NAMALWA (cell line): ENCODE data around the gene VAMP7.
A peak's percentile ranks its signal among the peaks of the same experiment; 100 is the strongest.
"Not testable (repeated sequence)": the region's sequence is repeated elsewhere in the genome, so short reads cannot be mapped to it uniquely, and the experiment has no call there.

Experiments
- DNase-seq: peaks from one replicate; pipeline ENCODE4 v3.0.0-alpha.2; 2015; ENCODE audit warnings: low spot score

Gene VAMP7

GRCh38 chrX:155881158-155881993, at the start of gene VAMP7:
Gene VAMP7 (plus strand): TSS chrX:155881345. CDS start chrX:155889467, 8,122 bp downstream.
- peak; percentile 89 for DNase-seq

- no peak for DNase-seq
Observed at GRCh38 chrX:155841232-155841631, 39.9 kb upstream of the VAMP7 start.

- not testable (repeated sequence) for DNase-seq
Observed at GRCh38 chrX:155851786-155852185, 29.4 kb upstream of the VAMP7 start.

- DNase-seq, result peak; percentile 5
Observed at GRCh38 chrX:155857561-155857960, 23.6 kb upstream of the VAMP7 start.

- peak; percentile 27 for DNase-seq
Observed at GRCh38 chrX:155864655-155865054, 16.5 kb upstream of the VAMP7 start.

- no peak for DNase-seq
Observed at GRCh38 chrX:155865193-155865592, 16.0 kb upstream of the VAMP7 start.

GRCh38 chrX:155867821-155868220, 13.3 kb upstream of the VAMP7 start:
- DNase-seq, result no peak

GRCh38 chrX:155870958-155871357, 10.2 kb upstream of the VAMP7 start:
- DNase-seq, result no peak

- no peak for DNase-seq
Observed at GRCh38 chrX:155871934-155872333, 9.2 kb upstream of the VAMP7 start.

- no peak for DNase-seq
Observed at GRCh38 chrX:155873188-155873587, 8.0 kb upstream of the VAMP7 start.

- no peak for DNase-seq
Observed at GRCh38 chrX:155874571-155875244, 6.4 kb upstream of the VAMP7 start.

GRCh38 chrX:155876704-155877103, 4.4 kb upstream of the VAMP7 start:
- peak; percentile 26 for DNase-seq

- DNase-seq, result no peak
Observed at GRCh38 chrX:155877288-155877687, 3.9 kb upstream of the VAMP7 start.

GRCh38 chrX:155880586-155881157, 473 bp upstream of the VAMP7 start:
- peak; percentile 4 for DNase-seq

- DNase-seq, result no peak
Observed at GRCh38 chrX:155886409-155886808, 5.3 kb downstream of the VAMP7 start.

GRCh38 chrX:155888139-155888538, 7.0 kb downstream of the VAMP7 start:
- DNase-seq, result no peak

GRCh38 chrX:155889328-155889727, 8.2 kb downstream of the VAMP7 start:
- DNase-seq, result no peak

GRCh38 chrX:155891446-155892210, 10.5 kb downstream of the VAMP7 start:
- DNase-seq, result no peak

- peak; percentile 2 for DNase-seq
Observed at GRCh38 chrX:155893521-155893920, 12.4 kb downstream of the VAMP7 start.

GRCh38 chrX:155896512-155896911, 15.4 kb downstream of the VAMP7 start:
- DNase-seq, result no peak

- DNase-seq, result no peak
Observed at GRCh38 chrX:155899366-155899765, 18.2 kb downstream of the VAMP7 start.

GRCh38 chrX:155900765-155901164, 19.6 kb downstream of the VAMP7 start:
- DNase-seq, result no peak
